ENCODE data around the gene MICAL2. TPM values are rescaled to one million over a fixed set of nuclear protein-coding genes. Genes with fewer than 3 reads are reported as not detected.

MICAL2 gene
- total and polyA plus RNA-seq, 2 of the 8 experiments (the other 6 are each of a cell fraction or from before 2014, with no cell fraction given), result 1.3 to 4.1 TPM

DNA sequence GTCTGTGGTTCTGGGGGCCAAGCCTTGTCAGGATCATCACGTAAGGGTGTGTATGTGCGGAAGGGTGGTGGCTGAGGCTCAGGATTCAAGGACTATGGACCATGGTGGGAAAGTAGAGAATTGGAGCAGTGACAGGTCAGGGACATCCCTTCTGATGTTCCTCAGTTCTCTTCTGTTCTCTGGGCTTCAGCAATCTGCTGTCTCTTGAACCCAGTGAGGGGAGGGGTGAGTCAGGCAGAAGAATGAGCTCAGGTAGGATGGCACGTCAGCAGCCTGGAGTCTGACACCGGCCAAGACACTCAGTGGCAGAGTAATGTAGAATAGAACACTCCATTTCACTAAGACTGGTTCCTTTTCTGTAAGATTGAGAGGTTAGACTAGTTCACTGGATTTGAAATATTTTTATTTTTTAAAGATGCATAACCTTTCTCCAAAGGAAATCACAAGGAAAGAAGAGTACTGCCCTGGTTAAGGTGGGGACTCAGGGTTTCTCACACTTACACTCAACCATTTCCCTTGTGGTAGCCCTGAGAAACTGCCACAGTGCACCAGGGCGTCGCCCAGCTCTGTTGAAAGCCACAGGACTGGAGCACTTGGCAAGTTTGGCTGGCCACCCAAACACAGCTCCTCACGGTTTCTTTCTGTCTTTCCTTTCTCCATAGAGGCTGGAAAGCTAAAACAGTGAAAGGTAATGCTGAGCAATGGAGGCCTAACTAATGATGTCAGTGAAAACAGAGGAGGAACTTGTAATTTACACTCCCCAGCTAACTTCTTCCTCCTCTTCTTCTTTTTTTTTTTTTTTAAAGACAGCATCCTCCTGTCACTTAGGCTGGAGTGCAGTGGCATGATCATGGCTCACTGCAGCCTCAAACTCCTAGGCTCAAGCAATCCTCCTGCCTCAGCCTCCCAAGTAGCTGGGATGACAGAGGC lies 23.1 kb upstream of the MICAL2 start:
- H3K23ac ChIP-seq (ENCODE audit: insufficient read length), result no peak overlapping the region
- no peak overlapping the region for H2BK5ac ChIP-seq (ENCODE audit: low read depth, low read length)
- no peak overlapping the region for H3K14ac ChIP-seq (ENCODE audit: insufficient read length)
- no peaks in the 10 kb centered on the region for H4K20me1 ChIP-seq (replicated peaks in 1 of 2; ENCODE audit: control insufficient read depth in 1 of 2, insufficient read depth in 2 of 2, low read length in 2 of 2)
- H3K4me3 ChIP-seq (ENCODE audit: extremely low read depth in 1 of 4, insufficient read depth in 2 of 4, low read depth in 3 of 4, low read length in 4 of 4), result no peak overlapping the region
- no peaks in the 10 kb centered on the region for H3K79me2 ChIP-seq (ENCODE audit: control insufficient read depth in 1 of 2, insufficient read depth in 2 of 2, low read length in 2 of 2)
- H2AFZ ChIP-seq (ENCODE audit: low read length), result no peak overlapping the region
- H3K27ac ChIP-seq (ENCODE audit: low read depth, low read length), result no peak overlapping the region
- H3K4ac ChIP-seq (replicated peaks; ENCODE audit: insufficient read length, low read depth, low read length), result no peak overlapping the region
- no peaks in the 10 kb centered on the region for H3K9me3 ChIP-seq (ENCODE audit: insufficient read depth in 2 of 2, low read depth in 1 of 2, low read length in 1 of 2)
- 0 out of 2 replicates have a peak overlapping the region, but pooled peaks have one; percentile 9 for H2BK15ac ChIP-seq (ENCODE audit: low read length)
- DNase-seq (ENCODE audit: low read depth in 1 of 2, low spot score in 2 of 2), result no peak
- H3K56ac ChIP-seq (replicated peaks; ENCODE audit: insufficient read length, low read depth, low read length), result no peak overlapping the region
- H3K18ac ChIP-seq (ENCODE audit: extremely low read depth, low read length), result no peak overlapping the region
- H2BK20ac ChIP-seq (ENCODE audit: low read length), result peak overlapping the region; percentile 64
- H3K23me2 ChIP-seq (ENCODE audit: low read depth, low read length), result no peaks in the 10 kb centered on the region
- H3K36me3 ChIP-seq (ENCODE audit: control insufficient read depth in 2 of 4, insufficient read depth in 4 of 4, low read length in 3 of 4), result no peaks in the 10 kb centered on the region
- H3K9ac ChIP-seq (replicated peaks in 1 of 4; ENCODE audit: extremely low read depth in 1 of 4, low read depth in 3 of 4, low read length in 3 of 4), result no peak overlapping the region
- no peak overlapping the region for H3K4me2 ChIP-seq (ENCODE audit: insufficient read depth in 1 of 2, low read depth in 2 of 2, low read length in 2 of 2)
- no peak for FAIRE-seq
- H3K27me3 ChIP-seq (replicated peaks in 1 of 4; ENCODE audit: control insufficient read depth in 3 of 4, extremely low read depth in 1 of 4, insufficient read depth in 3 of 4, low read length in 3 of 4), result no peaks in the 10 kb centered on the region
- no peak for TF ChIP-seq JUN (IDR thresholded peaks at IDR 0.05; ENCODE audit: low read depth, low read length)
- TF ChIP-seq, protein P1, sequence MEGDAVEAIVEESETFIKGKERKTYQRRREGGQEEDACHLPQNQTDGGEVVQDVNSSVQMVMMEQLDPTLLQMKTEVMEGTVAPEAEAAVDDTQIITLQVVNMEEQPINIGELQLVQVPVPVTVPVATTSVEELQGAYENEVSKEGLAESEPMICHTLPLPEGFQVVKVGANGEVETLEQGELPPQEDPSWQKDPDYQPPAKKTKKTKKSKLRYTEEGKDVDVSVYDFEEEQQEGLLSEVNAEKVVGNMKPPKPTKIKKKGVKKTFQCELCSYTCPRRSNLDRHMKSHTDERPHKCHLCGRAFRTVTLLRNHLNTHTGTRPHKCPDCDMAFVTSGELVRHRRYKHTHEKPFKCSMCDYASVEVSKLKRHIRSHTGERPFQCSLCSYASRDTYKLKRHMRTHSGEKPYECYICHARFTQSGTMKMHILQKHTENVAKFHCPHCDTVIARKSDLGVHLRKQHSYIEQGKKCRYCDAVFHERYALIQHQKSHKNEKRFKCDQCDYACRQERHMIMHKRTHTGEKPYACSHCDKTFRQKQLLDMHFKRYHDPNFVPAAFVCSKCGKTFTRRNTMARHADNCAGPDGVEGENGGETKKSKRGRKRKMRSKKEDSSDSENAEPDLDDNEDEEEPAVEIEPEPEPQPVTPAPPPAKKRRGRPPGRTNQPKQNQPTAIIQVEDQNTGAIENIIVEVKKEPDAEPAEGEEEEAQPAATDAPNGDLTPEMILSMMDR (IDR thresholded peaks at IDR 0.05; ENCODE audit: control extremely low read depth in 1 of 3, insufficient read depth in 1 of 3, low read depth in 1 of 3, low read length in 3 of 3), result peak in 1 of 3 experiments; percentile 7; a peak in 1 of 4 replicates
- no peak overlapping the region for H2AK5ac ChIP-seq (ENCODE audit: low read depth, low read length)
- POLR2A ChIA-PET (ENCODE audit: partially characterized antibody), result interaction anchor here (1.2 kb wide), 1 partner anchor 16 kb away, joined by 3 read pairs; no protein-coding TSS in a partner anchor
- H4K8ac ChIP-seq (ENCODE audit: extremely low read depth, insufficient read depth, low read length), result no peak overlapping the region; the same call in 1 of the 2 replicates
- CTCF ChIA-PET (ENCODE audit: partially characterized antibody), result interaction anchor here (0.6 to 7.0 kb wide), 28 partner anchors 9 to 515 kb away, joined by 3 to 37 read pairs (median 5); no protein-coding TSS in a partner anchor
- H2BK12ac ChIP-seq (ENCODE audit: low read depth, low read length), result no peak overlapping the region
- no peak overlapping the region for H4K5ac ChIP-seq (ENCODE audit: insufficient read length, low read depth, low read length)
- H3K79me1 ChIP-seq (ENCODE audit: low read depth, low read length), result no peaks in the 10 kb centered on the region
- H4K91ac ChIP-seq (replicated peaks; ENCODE audit: insufficient read length, low read length), result no peak overlapping the region
- H3K4me1 ChIP-seq (replicated peaks in 1 of 4; ENCODE audit: control insufficient read depth in 3 of 4, insufficient read depth in 4 of 4, low read length in 3 of 4), result peaks cover under 1 to 6% (median 6%) of the 10 kb centered on the region in 4 experiments
- 86% methylated on average over 7 of the region's 7 CpGs; no CpG with 5 or more reads in 1 of the 2 experiments for WGBS, 2 experiments (ENCODE audit: extremely low coverage in 1 of 2, insufficient coverage in 1 of 2, insufficient read length in 1 of 2, insufficient replicate concordance in 2 of 2, low coverage in 1 of 2, low lambda C conversion rate in 2 of 2, missing lambda C conversion rate in 1 of 2)
- H2BK120ac ChIP-seq (replicated peaks; ENCODE audit: low read depth, low read length), result no peak overlapping the region

Data from H1 (cell line).